ENCODE results near the gene CEP164.

CEP164 gene

DNA sequence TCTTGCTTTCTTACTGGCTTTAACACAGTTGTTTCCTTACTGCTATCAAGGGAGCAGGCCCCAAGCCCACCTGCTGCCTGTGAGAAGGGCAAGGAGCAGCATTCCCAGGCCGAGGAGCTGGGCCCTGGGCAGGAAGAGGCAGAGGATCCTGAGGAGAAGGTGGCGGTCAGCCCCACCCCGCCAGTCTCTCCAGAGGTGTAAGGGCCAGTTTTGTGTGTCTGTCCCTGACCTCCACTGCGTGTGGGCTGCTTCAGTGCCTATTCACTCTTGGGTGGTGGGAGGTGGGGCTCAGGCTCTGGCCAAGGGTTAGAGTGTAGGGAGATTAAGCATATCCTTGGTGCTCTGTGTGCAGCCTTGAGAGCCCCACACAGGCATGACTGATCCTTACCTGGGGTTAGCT is 55.1 kb downstream of the CEP164 start:
- TF ChIP-seq TAF1 (IDR thresholded peaks at IDR 0.05; ENCODE audit: borderline replicate concordance, insufficient read depth, low read length) (no peak), SIN3A (IDR thresholded peaks at IDR 0.05; ENCODE audit: borderline replicate concordance, insufficient read depth, low read length) (no peak), FOXP2 (optimal IDR thresholded peaks at IDR 0.05; ENCODE audit: borderline replicate concordance, extremely low read depth, extremely low read length, insufficient read depth) (no peak), POLR2AphosphoS5 (IDR thresholded peaks at IDR 0.05; ENCODE audit: low read depth, low read length) (no peak)
- TF ChIP-seq, protein P1, sequence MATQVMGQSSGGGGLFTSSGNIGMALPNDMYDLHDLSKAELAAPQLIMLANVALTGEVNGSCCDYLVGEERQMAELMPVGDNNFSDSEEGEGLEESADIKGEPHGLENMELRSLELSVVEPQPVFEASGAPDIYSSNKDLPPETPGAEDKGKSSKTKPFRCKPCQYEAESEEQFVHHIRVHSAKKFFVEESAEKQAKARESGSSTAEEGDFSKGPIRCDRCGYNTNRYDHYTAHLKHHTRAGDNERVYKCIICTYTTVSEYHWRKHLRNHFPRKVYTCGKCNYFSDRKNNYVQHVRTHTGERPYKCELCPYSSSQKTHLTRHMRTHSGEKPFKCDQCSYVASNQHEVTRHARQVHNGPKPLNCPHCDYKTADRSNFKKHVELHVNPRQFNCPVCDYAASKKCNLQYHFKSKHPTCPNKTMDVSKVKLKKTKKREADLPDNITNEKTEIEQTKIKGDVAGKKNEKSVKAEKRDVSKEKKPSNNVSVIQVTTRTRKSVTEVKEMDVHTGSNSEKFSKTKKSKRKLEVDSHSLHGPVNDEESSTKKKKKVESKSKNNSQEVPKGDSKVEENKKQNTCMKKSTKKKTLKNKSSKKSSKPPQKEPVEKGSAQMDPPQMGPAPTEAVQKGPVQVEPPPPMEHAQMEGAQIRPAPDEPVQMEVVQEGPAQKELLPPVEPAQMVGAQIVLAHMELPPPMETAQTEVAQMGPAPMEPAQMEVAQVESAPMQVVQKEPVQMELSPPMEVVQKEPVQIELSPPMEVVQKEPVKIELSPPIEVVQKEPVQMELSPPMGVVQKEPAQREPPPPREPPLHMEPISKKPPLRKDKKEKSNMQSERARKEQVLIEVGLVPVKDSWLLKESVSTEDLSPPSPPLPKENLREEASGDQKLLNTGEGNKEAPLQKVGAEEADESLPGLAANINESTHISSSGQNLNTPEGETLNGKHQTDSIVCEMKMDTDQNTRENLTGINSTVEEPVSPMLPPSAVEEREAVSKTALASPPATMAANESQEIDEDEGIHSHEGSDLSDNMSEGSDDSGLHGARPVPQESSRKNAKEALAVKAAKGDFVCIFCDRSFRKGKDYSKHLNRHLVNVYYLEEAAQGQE (IDR thresholded peaks at IDR 0.05; ENCODE audit: insufficient read depth in 1 of 2, low read depth in 2 of 2, low read length in 2 of 2), result no peak

DNA sequence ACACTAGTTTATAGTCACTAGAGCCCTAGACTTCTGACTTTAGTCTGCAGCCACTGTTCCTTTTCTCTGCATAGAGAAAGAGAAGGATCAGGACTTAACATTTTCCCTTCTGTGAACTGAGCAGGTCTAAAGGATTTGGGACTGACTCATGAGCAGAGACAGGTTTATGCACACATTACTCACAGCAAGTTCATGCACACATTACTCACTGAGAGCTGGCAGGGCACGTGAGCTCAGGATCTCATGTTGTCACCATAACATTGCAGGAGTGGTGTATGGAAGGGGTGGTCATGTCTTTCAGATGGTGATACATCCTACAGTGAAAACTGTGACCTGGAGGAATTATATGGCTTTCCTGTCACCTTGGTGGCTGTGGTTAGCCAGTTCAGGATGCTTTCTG is 56.4 kb downstream of the CEP164 start:
- no peak for TF ChIP-seq SIN3A (IDR thresholded peaks at IDR 0.05; ENCODE audit: borderline replicate concordance, insufficient read depth, low read length)
- TF ChIP-seq FOXP2 (optimal IDR thresholded peaks at IDR 0.05; ENCODE audit: borderline replicate concordance, extremely low read depth, extremely low read length, insufficient read depth), result no peak
- TF ChIP-seq POLR2AphosphoS5 (IDR thresholded peaks at IDR 0.05; ENCODE audit: low read depth, low read length), result no peak
- TF ChIP-seq TAF1 (IDR thresholded peaks at IDR 0.05; ENCODE audit: borderline replicate concordance, insufficient read depth, low read length), result no peak
- TF ChIP-seq, protein P1 (IDR thresholded peaks at IDR 0.05; ENCODE audit: insufficient read depth in 1 of 2, low read depth in 2 of 2, low read length in 2 of 2), result no peak

DNA sequence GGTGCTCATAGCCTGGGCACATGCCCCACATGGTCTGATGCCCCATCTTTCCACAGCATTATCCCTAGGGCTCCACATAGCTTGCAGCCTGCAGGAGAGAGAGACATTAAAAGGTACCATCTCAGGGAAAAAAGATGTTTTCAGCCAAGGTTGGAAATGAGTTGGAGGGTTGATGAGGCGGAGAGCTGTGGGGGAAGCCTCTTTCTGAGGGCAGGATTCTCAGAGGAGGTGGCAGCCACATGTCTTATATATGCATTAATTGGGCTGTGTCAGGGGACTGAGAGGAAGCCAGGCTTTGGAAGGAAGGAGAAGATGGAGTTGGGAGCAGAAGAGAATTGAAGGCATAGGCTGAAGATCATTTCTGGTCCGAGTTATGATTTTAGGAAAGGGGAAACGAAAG is 57.8 kb downstream of the CEP164 start:
- TF ChIP-seq SIN3A (IDR thresholded peaks at IDR 0.05; ENCODE audit: borderline replicate concordance, insufficient read depth, low read length) (no peak), POLR2AphosphoS5 (IDR thresholded peaks at IDR 0.05; ENCODE audit: low read depth, low read length) (no peak), FOXP2 (optimal IDR thresholded peaks at IDR 0.05; ENCODE audit: borderline replicate concordance, extremely low read depth, extremely low read length, insufficient read depth) (no peak), TAF1 (IDR thresholded peaks at IDR 0.05; ENCODE audit: borderline replicate concordance, insufficient read depth, low read length) (no peak)
- TF ChIP-seq, protein P1 (IDR thresholded peaks at IDR 0.05; ENCODE audit: insufficient read depth in 1 of 2, low read depth in 2 of 2, low read length in 2 of 2), result no peak

DNA sequence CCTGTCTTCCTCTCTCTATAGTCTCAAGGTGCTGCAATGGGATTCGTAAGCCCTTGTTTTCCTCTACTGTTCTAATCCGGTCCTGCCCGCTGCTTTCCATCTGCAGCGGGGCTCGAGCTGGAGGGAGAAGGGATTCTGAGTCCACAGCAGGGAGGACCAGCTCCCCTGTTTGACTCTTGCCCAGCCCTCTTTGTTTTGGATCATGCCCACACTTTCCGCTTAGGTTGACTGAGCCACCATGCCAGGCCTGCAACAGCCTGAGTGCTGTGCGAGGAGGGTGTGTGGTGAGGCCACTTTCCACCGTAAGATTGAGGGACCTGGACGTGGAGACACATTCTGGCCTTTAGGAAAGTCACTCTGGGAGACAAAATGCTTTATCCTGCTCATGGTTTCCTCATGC is 58.3 kb downstream of the CEP164 start:
- TF ChIP-seq, protein P1 (IDR thresholded peaks at IDR 0.05; ENCODE audit: insufficient read depth in 1 of 2, low read depth in 2 of 2, low read length in 2 of 2), result no peak
- TF ChIP-seq TAF1 (IDR thresholded peaks at IDR 0.05; ENCODE audit: borderline replicate concordance, insufficient read depth, low read length) (no peak), POLR2AphosphoS5 (IDR thresholded peaks at IDR 0.05; ENCODE audit: low read depth, low read length) (no peak), FOXP2 (optimal IDR thresholded peaks at IDR 0.05; ENCODE audit: borderline replicate concordance, extremely low read depth, extremely low read length, insufficient read depth) (no peak), SIN3A (IDR thresholded peaks at IDR 0.05; ENCODE audit: borderline replicate concordance, insufficient read depth, low read length) (no peak)
